Esophagus muscularis mucosa (tissue), 4 donors: Measurements from ENCODE around the gene TRAPPC14. TPM values are rescaled to one million over a fixed set of nuclear protein-coding genes. Genes with fewer than 3 reads are reported as not detected.
A peak's percentile ranks its signal among the peaks of the same experiment; 100 is the strongest.

ENCODE experiments used
- DNase-seq: peaks from one replicate; pipeline ENCODE4 v3.0.0-alpha.2; 2017; ENCODE audit errors: extremely low spot score
- H3K27ac ChIP-seq, 4 donors: fragments of 200-600 bp; sonication (generic); replicated peaks in 1 of 4; 1 replicate in 3 of 4; 2 replicates in 1 of 4; pipeline ENCODE4 v1.5.1; 2016 to 2019; ENCODE audit warnings: mild to moderate bottlenecking in 1 of 4
- H3K27me3 ChIP-seq, 4 donors: fragments of 200-600 bp; sonication (generic); one replicate each; pipeline versions ENCODE4 v1.5.1 to v1.6.0; 2016 to 2019
- H3K36me3 ChIP-seq, 4 donors: fragments of 200-600 bp; sonication (generic); one replicate each; pipeline ENCODE4 v1.5.1; 2016 to 2019
- H3K4me1 ChIP-seq, 4 donors: fragments of 200-600 bp; sonication (generic); one replicate each; pipeline ENCODE4 v1.5.1; 2016 to 2019
- H3K4me3 ChIP-seq, 4 donors: fragments of 200-600 bp; sonication (generic); 1 replicate in 2 of 4; 2 replicates in 2 of 4; pipeline ENCODE4 v1.5.1; 2016 to 2019; ENCODE audit warnings: mild to moderate bottlenecking in 4 of 4, moderate library complexity in 1 of 4
- H3K9me3 ChIP-seq, 4 donors: fragments of 200-600 bp; sonication (generic); 1 replicate in 3 of 4; 2 replicates in 1 of 4; pipeline ENCODE4 v1.5.1; 2016 to 2019
- EP300 ChIP-seq: sonication (generic); formaldehyde crosslinking; IDR thresholded peaks from one replicate; pipeline ENCODE4 v1.6.1; 2017; ENCODE audit warnings: antibody characterized with exemption
- POLR2A ChIP-seq: fragments of 450-650 bp; IDR thresholded peaks from one replicate; pipeline ENCODE4 v1.6.1; 2017; ENCODE audit warnings: antibody characterized with exemption, moderate library complexity, mild to moderate bottlenecking, low read depth
- POLR2AphosphoS5 ChIP-seq, 2 donors: sonication (generic); formaldehyde crosslinking; IDR thresholded peaks; one replicate each; pipeline ENCODE4 v1.6.1; 2017; ENCODE audit warnings: antibody characterized with exemption in 2 of 2
- WGBS: methylation state at CpG from one replicate; pipeline ENCODE4 v1.1.5; 2018; 5-methylcytosine and 5-hydroxymethylcytosine counted together
- intact Hi-C: fragments of 100-400 bp; cut with DNase I; formaldehyde crosslinking; loops from one replicate; pipeline ENCODE4 v1.15.1; 2023
- total RNA-seq, 4 donors: library from RNA; depleted of rRNA; stranded (reverse); fragments of >200 nt; gene quantifications; one replicate each; pipeline versions ENCODE4 v1.1.0 to v1.2.1, GENCODE V29; 2016
- TF ChIP-seq, protein P1 (sequence below), 3 experiments: fragments of 200-600 bp in 2 of 3; fragments of 450-650 bp in 1 of 3; sonication (generic) in 2 of 3; IDR thresholded peaks; one replicate each; pipeline ENCODE4 v1.5.1; 2017 to 2019; ENCODE audit warnings: antibody characterized with exemption in 3 of 3, mild to moderate bottlenecking in 2 of 3, moderate library complexity in 1 of 3

Gene TRAPPC14
- total RNA-seq, 4 donors from 2014 or later = 5.5 to 8.8 (median 6.8) TPM

DNA sequence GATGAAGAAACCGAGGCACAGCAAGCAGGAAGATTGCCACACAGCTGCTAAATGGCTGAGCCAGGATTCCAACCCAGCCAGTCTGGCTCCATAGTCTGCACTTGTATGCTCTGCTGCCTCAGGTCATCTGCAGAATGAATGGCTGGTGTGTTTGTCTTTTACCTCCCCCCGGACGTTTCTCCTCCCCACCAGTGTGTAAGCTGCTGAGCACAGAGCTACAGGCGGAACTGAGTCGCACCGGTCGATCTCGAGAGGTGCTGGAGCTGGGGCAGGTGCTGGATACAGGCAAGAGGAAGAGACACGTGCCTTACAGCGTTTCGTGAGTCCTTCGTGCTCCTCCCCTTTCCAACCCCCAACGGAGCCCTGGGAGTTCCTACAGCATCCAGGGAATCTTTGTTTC is 36.5 kb downstream of the TRAPPC14 start:
- H3K4me1 ChIP-seq = peaks cover 28 to 48% (median 39%) of the 10 kb centered on the region in 4 donors
- WGBS = 79% methylated on average over 13 of the region's 13 CpGs
- intact Hi-C loops = no loop called here

DNA sequence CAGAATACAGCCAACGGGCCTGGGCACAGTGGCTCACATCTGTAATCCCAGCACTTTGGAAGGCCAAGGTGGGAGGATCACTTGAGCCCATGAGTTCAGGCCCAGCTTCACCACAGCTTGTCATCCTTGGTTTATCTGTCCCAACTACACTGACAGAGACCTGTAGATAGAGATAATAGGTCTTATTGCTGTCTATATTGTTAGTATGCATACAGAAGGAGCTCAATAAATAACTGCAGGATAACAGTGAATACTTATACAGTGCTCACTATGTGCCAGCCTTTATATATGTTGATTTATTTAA is 37.8 kb downstream of the TRAPPC14 start:
- intact Hi-C loops = no loop called here
- H3K4me1 ChIP-seq = peaks cover 20 to 39% (median 31%) of the 10 kb centered on the region in 4 donors
- peak overlapping the region; percentile 76 to 87 (median 85) for H3K27ac ChIP-seq
- TF ChIP-seq POLR2AphosphoS5 (IDR thresholded peaks at IDR 0.05) = no peak
- TF ChIP-seq, protein P1, sequence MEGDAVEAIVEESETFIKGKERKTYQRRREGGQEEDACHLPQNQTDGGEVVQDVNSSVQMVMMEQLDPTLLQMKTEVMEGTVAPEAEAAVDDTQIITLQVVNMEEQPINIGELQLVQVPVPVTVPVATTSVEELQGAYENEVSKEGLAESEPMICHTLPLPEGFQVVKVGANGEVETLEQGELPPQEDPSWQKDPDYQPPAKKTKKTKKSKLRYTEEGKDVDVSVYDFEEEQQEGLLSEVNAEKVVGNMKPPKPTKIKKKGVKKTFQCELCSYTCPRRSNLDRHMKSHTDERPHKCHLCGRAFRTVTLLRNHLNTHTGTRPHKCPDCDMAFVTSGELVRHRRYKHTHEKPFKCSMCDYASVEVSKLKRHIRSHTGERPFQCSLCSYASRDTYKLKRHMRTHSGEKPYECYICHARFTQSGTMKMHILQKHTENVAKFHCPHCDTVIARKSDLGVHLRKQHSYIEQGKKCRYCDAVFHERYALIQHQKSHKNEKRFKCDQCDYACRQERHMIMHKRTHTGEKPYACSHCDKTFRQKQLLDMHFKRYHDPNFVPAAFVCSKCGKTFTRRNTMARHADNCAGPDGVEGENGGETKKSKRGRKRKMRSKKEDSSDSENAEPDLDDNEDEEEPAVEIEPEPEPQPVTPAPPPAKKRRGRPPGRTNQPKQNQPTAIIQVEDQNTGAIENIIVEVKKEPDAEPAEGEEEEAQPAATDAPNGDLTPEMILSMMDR (IDR thresholded peaks at IDR 0.05) = no peak
- no peak for TF ChIP-seq EP300
- no peaks in the 10 kb centered on the region for H3K27me3 ChIP-seq
- WGBS = 38% methylated on average over 1 of the region's 1 CpG
- peaks cover 0 to 31% (median 12%) of the 10 kb centered on the region in 4 donors for H3K36me3 ChIP-seq
- no peak for DNase-seq
- H3K9me3 ChIP-seq = no peaks in the 10 kb centered on the region
- H3K4me3 ChIP-seq = peak overlapping the region; percentile 68 to 87 (median 76)

More for the DNA sequence above, 36.5 kb downstream of the TRAPPC14 start:
- DNase-seq = no peak
- no peak overlapping the region for H3K27ac ChIP-seq
- H3K9me3 ChIP-seq = no peaks in the 10 kb centered on the region
- H3K27me3 ChIP-seq = no peaks in the 10 kb centered on the region
- no peak for TF ChIP-seq POLR2AphosphoS5 (IDR thresholded peaks at IDR 0.05)
- TF ChIP-seq EP300 = no peak
- TF ChIP-seq, protein P1 (IDR thresholded peaks at IDR 0.05) = no peak
- TF ChIP-seq POLR2A = no peak
- no peak overlapping the region for H3K4me3 ChIP-seq
- H3K36me3 ChIP-seq = peaks cover 0 to 31% (median 12%) of the 10 kb centered on the region in 4 donors

DNA sequence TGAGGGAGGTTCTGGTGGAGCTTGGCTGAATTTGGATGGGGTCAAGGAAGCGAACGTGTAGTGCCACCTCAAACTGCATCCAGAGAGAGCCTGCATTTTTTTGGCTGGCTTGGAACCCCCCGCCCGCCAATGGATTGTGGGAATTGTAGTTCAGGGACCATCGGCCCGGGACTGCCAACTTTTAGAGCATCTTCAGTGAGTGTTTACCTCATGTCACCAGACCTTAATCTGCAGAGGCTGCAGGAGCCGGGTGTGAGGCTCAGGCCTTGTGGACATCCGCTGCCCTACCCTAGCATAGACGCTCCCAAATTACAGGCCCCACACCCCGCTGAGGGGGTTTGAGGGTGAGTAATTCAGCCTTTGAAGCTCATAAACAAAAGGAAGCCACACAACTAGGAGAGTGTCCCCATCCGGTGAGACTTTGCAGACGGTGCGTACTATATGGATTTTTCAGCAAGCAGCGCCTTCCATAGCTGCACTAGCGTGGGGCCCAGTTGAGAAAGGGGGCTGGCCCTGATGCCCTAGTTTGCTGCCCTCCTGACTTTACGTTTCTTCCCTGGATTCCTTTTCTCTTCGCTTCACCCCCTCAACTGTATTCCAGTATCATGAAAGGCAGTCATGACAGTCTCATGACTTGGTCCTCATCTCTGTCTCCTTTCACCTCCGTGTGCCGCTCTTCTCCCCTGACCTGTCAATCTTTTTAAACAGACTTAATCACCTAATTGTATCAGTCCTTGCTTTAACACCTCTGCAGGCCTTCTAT is 38.4 kb downstream of the TRAPPC14 start:
- Histone ChIP-seq H3K9me3 (no peaks in the 10 kb centered on the region), H3K27me3 (no peaks in the 10 kb centered on the region), H3K4me3 (peak overlapping the region; percentile 68 to 87 (median 76)), H3K36me3 (peaks cover 0 to 30% (median 12%) of the 10 kb centered on the region in 4 donors), H3K27ac (peak overlapping the region; percentile 76 to 87 (median 85)), H3K4me1 (peaks cover 16 to 33% (median 26%) of the 10 kb centered on the region in 4 donors)
- TF ChIP-seq POLR2AphosphoS5 (IDR thresholded peaks at IDR 0.05) (peak in 1 of 2 donors; percentile 41), EP300 (no peak)
- intact Hi-C loops = loop anchor here (2.0 kb wide), 1 partner anchor 17 kb away; no protein-coding TSS in a partner anchor
- DNase-seq = peak; percentile 96
- WGBS = 11% methylated on average over 19 of the region's 19 CpGs

DNA sequence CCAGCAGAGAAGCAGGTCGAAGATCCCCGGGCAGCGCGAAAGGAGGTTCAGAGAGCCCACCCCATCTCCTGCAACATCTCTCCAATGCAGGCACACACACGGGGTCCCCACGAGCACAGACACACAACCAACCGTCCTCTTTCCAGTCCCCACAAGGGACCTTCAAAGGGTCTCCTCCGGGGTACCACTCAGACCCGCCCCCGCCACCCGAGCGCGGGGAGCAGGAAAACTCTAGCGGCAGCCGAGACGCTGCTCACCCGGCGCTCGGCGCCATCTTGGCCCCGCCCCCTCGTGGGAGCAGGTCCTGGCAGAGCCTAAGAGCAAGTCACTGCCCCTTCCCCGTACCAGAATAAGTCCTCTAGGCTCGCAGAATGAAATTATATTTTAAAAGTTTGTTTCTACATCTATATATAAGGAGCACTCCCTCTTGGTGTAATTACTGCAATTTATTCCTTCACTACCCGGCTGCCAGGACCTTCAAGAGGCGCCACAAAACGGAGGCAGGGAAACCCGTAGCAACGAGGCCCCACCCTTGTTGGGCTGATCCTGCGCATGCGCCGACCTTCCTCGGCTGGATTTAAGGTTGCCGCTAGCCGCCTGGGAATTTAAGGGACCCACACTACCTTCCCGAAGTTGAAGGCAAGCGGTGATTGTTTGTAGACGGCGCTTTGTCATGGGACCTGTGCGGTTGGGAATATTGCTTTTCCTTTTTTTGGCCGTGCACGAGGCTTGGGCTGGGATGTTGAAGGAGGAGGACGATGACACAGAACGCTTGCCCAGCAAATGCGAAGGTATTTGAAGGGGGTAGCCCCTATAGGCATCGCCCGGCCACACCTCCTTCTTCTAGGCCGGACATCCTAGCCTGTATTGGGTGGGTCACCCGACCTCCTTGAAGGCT is 39.2 kb downstream of the TRAPPC14 start, which contains the start of the genes CNPY4 and TAF6:
TSS of gene CNPY4 (plus strand) at position 563 of the 898 bp plus-strand sequence. CDS start at position 674, 111 bp downstream.
TSS of gene TAF6 (minus strand) at position 287 of the 898 bp plus-strand sequence. CDS start 5,149 bp downstream, outside the sequence.
- DNase-seq = peak; percentile 99
- intact Hi-C loops = loop anchor here (2.0 kb wide), 1 partner anchor 17 kb away; no protein-coding TSS in a partner anchor
- WGBS = under 1% methylated on average over 35 of the region's 49 CpGs
- Histone ChIP-seq H3K9me3 (no peaks in the 10 kb centered on the region), H3K4me3 (peak within 1 kb of the TSS; percentile 68 to 87 (median 76)), H3K36me3 (peaks cover 0 to 32% (median 8%) of the 10 kb centered on the region in 4 donors), H3K27ac (peak within 1 kb of the TSS; percentile 76 to 87 (median 85)), H3K4me1 (peaks cover 16 to 33% (median 23%) of the 10 kb centered on the region in 4 donors), H3K27me3 (no peaks in the 10 kb centered on the region)
- TF ChIP-seq, protein P1 (IDR thresholded peaks at IDR 0.05) = peak in 2 of 3 experiments; percentile 13 to 36
- TF ChIP-seq POLR2AphosphoS5 (IDR thresholded peaks at IDR 0.05) (peak; percentile 80 to 84), EP300 (no peak), POLR2A (peak; percentile 26)
